ENCODE measurements around the gene C1orf159.
A peak's percentile ranks its signal among the peaks of the same experiment; 100 is the strongest.
"Not testable (repeated sequence)": the region's sequence is repeated elsewhere in the genome, so short reads cannot be mapped to it uniquely, and the experiment has no call there.

Gene C1orf159

DNA sequence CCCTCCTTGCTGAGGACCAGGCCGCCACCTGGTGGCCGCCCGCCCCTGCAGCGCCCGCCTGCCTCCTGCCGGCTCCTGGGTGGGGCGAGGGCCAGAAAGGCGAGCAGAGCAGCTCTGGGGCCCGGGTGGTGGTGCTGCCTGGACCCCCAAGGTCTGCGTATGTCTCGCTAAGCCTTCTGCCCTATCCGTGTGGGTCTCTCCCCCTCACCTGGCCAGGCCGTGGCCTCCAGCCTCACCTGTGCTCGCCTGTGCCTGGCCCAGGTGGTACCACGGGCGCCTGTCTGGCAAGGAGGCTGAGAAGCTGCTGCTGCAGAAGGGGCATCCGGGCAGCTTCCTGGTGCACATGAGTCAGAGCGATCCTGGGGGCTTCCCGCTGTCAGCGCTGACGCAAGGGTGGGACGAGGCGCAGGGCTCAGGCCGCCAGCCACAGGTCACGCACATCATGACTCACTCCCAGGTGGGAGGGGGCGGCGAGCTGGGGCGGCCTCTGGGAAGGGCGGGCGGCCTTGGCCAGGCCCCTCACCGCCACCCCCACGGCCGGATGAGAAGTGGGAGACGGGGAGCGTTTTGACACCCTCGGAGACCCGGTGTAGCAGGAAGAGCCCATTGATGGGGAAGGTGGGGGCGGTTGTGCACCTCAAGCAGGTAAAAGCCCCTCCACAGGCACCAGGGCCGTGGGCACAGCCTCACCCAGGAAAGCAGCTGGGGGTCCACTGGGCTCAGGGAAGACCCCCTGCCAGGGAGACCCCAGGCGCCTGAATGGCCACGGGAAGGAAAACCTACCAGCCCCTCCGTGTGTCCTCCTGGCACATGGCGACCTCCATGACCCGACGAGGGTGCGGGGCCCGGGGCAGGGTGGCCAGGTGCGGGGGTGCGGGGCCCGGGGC, 51.7 kb downstream of the C1orf159 start:
- peak; percentile 58 to 75 (median 66) for DNase-seq

DNA sequence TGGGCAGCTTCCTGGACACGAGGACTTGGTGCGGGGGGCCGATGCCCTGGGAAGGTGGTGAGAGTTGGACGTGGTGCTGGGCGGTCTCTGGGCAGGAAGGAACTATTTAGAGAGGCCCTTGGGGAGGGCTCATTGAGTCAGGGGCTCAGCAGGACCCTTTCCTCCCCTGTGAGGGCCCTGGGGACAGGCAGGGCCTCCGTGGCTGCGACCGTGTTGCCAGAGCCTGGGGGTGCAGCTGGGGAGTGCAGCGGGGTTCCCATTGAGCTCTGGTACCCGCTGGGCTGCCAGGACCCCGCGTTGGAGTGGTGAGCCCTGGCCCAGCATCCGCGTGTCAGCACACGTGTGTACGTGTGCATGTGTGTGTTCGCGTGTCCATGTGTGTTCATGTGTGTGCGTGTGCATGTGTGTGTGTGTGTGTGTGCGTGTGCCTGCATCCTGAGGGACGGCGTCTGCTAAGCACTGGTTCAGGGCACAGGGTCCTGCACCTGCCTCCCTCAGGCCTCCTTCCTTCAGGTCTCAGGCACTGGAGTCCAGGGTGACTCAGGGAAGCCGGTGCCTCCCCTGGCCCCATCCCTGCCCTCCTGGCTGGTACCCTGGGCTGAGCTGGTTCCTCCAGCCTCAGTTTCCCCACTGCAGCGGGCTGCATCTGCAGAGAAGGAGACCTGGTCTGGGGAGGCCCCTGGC, 52.5 kb downstream of the C1orf159 start:
- DNase-seq: no peak

DNA sequence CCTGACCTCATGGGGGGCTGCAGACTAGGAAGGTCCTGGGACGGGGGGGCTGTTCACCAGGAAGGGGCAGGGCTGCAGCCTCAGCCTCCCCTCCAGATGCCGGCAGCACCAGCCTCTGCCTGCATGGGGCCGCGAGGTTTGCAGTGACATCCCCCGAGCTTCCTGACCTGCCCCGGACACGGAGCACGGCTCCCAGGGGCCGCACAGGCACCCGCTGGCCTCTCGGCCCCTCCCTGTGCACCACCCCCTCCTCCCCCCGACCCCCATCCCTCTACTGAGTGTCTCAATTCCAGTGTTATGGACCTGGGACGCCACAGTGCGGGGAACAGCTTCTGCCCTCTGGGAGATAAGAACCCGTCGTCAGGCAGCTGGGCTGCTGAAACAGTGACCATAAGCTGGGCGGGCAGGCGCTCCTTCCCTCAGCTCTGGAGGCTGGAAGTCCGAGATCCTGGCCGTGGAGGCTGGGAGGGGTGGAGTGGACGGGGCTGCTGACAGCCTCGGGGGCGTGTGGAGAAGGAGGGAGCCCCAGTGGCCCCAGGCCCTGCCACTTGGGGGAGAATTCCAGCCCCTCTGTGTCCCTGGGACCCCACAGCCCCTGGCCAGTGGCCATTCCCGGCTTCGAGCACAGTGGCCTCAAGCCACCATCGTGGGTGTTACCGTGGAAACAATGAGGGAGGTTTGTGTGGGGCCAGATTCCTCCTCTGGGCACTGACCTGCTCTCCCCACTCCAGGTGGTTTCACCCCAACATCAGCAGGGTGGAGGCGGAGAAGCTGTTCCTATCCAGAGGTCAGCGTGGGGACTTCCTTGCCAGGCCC, 53.3 kb downstream of the C1orf159 start:
- DNase-seq: no peak

DNA sequence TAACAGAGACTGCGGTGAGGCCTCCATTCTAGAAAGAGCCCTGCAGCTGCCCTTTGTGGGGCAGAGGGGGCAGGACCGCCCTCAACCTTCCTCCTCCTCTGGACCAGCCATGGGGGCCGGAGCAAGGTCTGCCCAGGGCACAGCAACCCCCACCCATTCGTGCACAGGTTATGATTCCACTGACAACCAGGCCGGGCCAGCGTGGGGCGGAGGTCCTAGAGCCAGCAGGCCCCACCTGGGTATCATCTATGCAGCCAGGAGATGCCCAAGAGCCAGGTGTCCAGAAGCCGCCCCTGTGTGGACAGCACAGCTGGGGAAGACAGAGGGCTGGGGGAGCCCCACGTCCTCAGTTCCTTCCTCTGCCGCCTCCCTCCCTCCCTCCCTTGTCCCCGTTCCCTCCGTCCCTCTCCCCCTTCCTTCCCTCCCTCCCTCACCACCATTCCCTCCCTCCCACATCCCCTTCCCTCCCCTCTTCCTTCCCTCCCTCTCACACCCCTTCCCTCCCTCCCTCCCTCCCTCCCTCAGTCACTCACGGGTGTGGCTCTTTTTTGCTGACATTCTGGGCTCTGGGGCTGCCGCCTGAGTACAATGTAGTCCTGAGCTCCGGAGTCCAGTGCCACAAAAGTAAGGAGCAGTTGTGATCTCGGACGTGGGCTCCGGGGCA, 54.1 kb downstream of the C1orf159 start:
- DNase-seq: no peak

DNA sequence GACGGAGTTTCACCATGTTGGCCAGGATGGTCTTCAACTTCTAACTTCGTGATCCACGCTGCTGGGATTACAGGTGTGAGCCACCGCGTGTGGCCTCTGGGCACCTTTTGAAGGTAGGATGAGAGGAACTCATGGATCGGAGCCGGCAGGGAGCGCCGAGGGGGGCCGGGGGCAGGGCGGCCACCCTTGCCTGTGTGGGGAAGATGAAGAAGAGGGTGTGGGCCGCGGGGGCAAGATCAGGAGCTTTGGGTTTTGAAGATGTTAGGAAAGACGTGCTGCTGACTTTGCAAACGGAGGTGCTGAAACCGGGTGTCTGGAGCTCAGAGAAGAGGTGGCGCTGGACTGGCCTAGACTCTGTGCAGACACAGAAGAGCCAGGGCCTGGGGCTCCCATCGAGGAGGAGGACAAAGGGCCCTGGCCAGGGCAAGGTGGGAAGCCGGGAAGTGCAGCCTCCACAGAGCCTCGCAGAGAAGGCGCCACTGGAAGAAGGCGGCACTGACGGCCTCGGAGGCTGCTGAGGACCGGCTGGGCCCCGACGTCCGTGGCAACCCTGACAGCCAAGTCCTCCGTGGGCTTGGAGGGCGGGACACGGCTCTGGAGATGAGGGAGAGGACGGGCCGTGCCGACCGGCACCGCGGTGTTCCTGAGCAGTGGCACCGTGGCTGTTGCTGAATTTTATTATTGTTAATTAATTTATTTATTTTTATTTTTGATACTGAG, 55.4 kb downstream of the C1orf159 start:
- no peak for DNase-seq

DNA sequence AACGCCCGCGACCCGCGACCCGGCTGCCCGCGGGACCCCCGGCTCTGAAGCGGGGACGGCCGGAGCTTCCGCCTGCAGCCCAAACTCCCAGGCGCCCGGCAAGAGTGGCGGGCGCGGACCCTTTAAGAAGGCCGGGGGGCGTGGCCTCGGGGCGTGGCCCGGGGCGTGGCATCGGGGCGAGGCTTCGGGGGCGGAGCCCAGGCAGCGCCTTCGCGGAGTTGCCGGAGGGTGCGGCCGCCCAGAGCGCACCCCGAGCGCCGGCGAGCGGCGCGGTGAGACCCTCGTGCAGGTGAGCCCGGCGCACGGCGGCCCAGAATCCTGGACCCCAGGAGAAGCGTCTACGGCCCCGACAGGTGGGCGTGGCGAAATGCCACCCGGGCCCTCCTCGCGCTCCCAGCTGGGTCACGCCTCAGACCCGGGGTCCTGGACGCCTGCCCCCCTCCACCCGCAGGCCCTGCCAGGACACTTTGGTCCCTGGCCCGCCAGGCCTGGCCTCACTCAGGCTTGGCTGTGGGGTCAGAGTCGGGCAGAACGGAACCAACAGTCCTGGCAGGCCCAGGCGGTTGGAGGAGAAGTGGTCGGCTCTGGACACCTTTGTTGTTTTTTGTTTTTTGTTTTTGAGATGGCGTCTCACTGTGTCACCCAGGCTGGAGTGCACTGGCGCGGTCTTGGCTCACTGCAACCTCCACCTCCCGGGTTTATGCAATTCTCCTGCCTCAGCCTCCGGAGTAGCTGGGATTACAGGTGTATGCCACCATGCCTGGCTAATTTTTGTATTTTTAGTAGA, 56.2 kb downstream of the C1orf159 start:
- DNase-seq: peak; percentile 78 to 94 (median 85)

DNA sequence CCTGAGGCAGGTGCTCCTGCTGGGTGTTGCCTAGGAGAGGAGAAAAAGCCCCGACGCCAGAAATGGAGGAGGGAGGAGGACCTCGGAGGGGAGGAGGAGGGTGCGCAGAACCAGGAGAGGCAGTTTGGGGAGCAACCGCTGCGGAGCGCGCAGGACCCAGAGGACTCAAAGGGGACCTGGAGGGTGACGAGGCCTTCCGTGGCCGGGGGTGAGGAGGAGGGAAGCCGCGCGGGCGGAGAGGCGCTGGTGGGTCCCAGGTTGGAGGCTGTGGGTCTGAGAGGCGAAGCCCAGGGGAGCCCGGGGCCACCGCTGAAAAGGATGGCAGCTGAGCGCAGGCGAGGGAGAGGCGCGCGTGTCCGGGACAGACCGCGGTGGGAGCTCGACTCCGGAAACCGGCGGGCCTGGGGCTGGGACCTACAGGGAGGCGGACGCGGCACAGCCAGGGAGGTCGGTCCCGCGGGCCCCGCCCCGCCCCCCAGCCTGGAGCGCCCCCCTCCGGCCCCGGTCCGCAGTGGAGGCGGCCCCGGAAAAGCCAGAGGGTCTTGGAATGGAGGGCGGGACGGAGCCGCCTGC, 56.9 kb downstream of the C1orf159 start:
- peak in 1 of 4 experiments; percentile 22 for DNase-seq

DNA sequence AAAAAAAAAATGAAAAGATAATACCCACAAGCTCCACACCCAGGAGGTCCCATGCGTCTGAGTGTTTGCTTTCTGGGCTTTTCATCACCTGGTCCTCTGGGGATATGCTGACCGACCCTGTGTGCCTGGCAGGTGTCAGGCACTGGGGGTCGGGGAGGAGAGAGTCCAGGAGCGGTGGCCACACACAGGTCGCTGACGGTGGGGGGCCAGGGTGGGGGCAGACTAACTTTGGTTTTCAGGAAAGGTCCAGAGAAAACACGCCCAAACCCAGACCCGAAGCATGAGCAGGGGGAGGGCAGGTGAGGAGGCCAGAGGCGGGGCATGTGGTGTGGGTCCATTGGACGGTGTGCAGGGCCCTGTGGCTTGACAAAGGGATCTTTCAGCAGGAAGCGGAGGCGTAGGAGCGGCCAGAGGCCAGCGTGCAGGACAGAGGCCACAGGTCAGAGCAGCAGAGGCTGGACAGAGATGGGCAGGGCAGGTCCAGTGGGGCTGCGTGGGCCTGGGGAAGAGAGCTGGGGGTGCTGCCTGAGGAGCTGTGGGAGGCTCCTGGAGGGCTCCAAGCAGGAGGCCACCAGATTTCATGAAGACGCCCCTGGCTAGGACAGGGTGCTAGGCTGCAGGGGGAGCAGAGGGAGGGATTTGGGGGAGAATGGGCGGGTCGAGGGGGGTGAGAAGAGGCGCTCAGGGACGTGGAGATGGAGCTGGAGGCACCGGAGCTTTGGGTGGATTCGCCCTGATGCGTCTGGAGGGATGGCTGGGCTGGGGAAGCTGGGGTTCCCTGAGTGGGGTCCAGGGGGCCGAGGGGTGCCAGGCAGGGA, 57.6 kb downstream of the C1orf159 start:
- DNase-seq: no peak

DNA sequence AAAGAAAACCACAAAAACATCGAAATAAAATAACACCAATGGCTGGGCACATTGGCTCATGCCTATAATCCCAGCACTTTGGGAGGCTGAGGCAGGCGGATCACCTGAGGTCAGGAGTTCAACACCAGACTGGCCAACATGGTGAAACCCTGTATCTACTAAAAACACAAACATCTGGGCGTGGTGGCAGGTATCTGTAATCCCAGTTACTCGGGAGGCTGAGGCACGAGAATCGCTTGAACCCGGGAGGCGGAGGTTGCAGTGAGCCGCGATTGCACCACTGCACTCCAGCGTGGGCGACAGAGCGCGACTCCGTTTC, 58.2 kb downstream of the C1orf159 start:
- DNase-seq: not testable (repeated sequence)

DNA sequence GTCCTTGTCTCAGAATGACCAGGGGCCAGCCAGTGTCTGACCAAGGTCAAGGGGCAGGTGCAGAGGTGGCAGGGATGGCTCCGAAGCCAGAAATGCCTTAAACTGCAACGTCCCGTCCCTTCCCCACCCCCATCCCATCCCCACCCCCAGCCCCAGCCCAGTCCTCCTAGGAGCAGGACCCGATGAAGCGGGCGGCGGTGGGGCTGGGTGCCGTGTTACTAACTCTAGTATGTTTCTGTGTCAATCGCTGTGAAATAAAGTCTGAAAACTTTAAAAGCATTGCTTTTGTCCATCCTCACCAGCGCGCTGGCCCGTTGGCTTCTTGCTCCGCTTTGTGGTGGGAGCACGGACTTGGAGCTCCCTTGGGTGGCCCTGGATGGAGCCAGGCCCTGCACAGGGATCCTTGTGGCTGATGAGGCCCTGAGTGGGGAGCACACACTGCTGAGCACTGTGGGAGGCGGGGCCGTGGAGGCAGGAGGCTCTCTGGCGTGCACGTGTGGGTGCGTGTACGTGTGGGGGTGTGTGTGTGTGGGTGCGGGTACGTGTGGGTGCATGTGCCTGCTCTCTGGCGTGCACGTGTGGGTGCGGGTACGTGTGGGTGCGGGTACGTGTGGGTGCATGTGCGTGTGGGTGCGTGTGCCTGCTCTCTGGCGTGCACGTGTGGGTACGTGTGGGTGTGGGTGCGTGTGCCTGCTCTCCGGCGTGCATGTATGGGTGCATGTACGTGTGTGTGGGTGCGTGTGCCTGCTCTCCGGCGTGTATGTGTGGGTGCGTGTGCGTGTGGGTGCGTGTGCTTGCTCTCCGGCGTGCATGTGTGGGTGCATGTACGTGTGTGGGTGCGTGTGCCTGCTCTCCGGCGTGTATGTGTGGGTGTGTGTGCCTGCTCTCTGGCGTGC, 59.8 kb downstream of the C1orf159 start:
- no peak for DNase-seq

DNA sequence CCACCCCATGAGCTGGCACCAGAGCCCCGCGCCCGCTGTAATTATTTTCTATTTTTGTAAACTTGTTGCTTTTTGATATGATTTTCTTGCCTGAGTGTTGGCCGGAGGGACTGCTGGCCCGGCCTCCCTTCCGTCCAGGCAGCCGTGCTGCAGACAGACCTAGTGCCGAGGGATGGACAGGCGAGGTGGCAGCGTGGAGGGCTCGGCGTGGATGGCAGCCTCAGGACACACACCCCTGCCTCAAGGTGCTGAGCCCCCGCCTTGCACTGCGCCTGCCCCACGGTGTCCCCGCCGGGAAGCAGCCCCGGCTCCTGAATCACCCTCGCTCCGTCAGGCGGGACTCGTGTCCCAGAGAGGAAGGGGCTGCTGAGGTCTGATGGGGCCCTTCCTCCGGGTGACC, 60.9 kb downstream of the C1orf159 start:
- no peak for DNase-seq

DNA sequence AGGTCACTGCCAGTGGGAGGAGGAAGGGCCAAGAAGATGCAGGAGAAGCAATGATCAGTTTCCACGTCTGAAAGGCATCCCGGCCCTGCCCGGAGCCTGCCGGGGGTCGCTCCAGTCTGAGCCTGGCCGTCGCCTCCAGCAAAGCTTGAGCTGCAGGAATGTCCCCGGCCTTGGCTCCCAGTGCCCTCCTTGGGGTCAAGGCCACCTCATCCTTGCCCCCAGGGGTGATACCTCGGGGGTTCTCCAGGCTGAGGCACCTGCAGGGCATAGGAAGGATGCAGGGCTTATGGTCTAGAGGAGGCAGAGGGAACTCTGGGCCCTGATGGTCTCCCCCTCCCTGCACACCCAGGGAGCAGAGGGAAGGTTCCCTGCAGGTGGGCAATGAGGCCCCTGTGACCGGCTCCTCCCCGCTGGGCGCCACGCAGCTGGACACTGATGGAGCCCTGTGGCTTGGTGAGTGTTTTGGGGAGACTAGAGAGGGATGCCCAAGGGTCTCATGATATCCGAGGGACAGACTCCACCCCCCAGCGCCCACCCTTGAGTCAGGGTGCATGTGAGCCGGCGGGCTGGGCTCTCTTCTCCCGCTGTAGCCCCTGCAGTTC, 61.7 kb downstream of the C1orf159 start:
- DNase-seq: no peak

DNA sequence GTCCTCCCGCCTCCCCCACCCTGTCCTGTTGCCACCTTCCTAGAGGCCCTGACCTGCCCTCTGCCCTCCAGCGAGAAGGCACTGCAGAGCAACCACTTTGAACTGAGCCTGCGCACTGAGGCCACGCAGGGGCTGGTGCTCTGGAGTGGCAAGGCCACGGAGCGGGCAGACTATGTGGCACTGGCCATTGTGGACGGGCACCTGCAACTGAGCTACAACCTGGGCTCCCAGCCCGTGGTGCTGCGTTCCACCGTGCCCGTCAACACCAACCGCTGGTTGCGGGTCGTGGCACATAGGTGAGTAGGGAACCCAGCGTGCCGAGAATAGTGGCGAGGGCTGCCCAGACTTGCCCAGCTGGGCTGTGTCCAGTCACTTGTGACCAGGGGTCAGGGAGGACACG, 62.2 kb downstream of the C1orf159 start:
- no peak for DNase-seq

DNA sequence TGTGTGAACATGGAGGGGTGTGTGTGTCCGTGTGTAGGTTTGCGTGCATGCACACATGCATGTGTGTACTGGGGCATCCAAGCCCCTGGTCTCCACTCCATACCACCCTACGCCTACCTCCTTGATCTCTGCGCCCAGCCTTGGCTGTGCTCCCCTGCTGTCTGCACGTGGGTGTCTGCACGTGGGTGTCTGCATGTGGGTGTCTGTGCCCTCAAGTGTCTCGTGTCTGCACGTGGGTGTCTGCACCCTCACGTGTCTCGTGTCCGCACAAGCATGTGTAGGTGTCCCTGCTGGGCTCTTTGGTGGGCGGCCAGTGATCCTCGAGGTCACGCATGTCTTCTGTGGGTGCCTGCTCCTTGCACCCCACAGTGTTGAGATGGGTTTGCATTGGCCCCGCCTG, 62.9 kb downstream of the C1orf159 start:
- no peak for DNase-seq

DNA sequence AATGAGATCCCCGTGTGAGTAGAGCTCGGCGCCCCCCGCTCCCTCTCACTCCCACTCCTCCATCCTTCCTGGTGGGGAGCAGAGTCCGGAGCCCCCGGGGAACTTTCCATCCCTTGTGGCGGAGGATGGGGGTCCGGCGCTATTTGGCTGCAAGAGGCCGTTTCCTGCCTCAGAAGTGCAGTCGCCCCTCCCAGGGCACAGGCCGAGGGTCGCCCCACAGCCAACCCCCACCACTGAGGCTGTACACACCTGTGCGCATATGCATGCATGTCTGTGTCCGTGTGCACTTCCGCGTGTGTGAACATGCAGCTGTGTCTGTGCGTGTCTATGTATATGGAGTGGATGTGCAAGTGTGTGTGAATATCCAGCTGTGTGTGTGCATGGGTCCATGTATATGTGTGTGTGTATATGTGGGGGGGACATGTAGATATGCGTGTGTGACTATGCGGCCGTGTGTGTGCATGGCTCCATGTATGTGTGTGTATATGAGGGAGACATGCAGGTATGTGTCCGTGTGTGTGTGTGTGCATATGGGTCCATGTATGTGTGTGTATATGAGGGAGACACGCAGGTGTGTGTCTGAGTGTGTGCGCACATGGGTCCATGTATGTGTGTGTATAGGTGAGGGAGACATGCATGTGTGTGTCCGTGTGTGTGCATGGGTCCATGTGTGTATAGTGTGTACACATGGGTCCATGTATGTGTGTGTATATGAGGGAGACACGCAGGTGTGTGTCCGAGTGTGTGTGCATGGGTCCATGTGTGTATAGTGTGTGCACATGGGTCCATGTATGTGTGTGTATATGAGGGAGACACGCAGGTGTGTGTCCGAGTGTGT, 63.7 kb downstream of the C1orf159 start:
- no peak for DNase-seq

DNA sequence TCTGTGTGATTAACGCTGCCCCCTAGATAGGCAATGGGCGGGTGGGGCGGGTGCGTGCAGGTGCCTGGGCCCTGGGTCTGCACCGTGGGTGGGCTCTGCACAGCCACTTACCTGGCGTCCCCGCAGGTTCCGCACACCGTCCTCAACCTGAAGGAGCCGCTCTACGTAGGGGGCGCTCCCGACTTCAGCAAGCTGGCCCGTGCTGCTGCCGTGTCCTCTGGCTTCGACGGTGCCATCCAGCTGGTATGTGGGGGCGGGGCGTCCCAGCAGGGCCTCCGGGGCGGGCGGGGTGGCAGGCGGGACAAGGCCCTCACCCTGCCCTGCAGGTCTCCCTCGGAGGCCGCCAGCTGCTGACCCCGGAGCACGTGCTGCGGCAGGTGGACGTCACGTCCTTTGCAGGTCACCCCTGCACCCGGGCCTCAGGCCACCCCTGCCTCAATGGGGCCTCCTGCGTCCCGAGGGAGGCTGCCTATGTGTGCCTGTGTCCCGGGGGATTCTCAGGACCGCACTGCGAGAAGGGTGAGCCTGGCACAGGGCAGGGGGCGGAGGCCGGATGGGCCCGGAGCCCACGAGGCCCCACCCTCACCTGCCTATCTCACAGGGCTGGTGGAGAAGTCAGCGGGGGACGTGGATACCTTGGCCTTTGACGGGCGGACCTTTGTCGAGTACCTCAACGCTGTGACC, 64.6 kb downstream of the C1orf159 start:
- DNase-seq: no peak

DNA sequence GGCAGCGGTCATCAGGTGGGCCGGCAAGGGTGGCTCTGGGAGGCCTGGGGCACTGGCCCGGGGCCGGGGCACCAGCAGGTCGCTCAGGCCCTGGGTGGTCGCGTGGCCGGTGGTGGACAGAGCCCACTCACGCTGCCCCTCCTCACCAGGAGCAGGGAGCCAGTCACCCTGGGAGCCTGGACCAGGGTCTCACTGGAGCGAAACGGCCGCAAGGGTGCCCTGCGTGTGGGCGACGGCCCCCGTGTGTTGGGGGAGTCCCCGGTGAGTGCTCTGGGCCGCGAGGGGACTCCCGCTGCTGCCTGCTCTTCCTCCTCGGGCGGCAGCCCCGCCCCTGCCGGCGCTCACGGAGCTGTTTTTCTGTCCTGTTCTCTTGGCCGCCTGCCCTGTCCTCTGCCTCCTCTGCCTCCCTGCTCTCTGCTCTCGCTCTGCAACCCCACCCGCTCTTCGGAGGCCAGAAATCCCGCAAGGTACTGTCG, 65.3 kb downstream of the C1orf159 start:
- DNase-seq: no peak
